ENCODE results near the gene ENTPD6.

Gene ENTPD6

DNA sequence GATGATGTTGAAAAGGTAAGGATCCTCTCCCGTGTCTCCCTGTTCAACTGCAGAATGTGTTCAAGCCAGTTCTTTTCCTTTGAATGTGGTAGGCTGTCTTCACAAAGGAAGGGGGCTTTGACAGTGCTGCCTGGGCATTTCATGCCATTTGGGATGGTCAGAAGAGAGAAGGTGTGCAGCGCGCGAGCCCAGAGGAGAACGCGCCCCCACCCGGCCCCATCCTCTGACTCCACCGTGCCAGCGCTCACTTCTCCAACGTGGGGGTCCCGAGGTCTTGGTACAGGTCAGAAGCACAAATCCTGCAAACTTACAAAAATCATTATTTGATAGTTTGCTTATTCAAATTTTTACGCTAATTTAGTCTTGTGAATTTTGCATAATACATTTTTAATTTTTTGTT is 14.4 kb downstream of the ENTPD6 start:
- DNase-seq = no peak

DNA sequence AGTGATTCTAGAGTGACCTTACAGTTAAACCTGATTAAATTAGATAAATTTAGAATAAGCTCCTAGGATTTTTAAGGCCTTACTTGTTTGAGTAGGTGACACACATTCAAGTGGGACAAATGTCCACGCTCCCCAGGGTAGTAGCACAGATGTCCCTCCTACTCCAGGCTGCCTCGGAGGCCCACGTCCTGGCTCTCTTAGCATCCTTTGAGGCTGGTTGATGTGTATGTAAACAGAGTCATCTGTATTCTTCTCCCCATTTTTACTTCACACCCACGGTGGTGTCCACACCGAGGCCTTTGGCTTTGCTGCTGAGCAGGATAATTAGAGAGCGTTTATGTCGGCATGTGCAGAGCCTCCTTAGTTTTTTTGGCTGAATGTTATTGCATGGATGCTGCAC is 15.8 kb downstream of the ENTPD6 start:
- DNase-seq = no peak

DNA sequence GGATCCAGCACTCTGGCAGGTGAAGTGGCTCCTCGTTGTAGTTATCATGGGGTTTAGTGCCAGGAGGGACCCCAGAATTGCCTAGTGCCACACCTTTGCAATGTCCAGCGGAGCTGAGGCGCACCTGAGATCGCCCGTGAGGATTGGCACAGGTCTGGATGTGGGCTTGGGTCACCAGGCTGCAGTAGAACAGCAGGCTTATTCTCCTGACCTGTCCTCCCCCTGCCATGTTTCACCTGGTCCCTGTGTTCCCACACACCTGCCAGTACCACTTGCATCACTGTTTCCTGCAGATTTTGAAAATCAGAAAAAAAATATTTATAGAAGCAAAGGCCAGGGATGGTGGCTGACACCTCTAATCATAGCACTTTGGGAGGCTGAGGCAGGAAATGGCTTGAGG is 16.7 kb downstream of the ENTPD6 start:
- DNase-seq = no peak

DNA sequence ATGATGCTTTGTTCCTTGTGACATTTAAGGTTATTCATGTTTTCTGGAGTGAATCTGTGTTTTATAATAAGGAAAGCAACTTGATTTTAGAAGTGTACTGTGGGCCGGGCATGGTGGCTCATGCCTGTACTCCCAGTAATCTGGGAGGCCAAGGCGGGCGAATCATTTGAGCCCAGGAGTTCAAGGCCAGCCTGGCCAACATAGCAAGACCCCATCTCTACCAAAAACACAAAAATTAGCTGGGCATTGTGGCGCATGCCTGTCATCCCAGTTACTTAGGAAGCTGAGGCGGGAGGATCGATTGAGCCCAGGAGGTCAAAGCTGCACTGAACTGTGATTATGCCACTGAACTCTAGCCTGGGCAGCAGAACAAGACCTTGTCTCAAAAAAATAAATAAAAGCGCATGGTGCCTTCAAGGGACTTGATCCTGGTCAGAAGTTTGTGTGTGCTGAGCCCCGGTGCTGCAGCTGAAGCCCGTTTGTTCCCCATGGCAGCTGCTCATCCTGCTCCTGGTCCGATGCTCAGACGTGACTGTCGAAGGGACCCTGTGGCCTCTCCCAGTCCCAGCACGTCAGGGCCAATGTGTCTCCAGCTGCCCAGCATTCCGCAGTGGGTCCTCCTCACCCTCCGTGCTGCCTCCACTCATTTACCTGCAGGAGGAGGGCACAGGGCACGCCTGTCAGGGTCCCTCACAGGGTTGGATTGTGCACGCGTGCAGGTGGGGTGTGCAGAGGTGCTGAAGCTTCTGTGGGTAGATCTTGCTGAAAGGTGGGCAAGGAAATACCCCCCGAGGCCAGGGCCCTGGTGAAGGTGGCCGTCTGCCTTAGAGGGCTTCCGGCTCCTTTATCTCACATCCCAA is 18.3 kb downstream of the ENTPD6 start:
- DNase-seq = no peak

DNA sequence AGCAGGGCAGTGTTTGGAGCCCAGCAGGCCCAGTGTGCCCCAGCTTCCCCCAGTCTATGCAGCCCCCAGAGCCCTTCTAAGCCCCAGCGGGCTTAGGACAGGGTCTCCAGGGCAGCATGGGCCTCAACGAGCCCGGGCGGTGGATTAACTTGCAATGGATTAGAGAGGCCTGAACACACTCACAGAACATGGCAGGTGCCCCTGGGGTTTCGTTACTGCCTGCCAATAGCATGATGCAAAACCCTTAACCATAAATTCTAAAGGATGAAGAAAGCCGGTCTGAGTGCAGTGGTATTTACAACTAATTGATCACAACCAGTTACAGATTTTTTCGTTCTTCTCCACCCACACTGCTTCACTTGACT is 18.9 kb downstream of the ENTPD6 start:
- no peak for DNase-seq

DNA sequence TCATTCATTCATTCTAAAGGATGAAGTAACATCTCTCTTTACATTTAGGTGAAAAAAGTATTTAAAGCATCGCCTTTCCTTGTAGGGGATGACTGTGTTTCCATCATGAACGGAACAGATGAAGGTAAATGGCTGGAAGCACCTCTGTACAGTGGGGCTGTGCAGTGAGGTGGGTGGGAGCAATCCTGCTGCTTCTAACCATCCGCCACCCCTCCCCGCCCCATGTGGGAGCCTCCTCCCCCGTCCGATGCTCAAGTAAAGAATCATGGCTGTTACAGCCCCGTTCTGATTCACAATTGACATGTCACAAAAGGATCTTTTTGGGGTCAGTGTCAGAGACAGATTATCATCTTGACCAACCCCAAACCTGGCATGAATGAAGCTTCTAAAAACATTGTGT is 19.3 kb downstream of the ENTPD6 start:
- DNase-seq = no peak

DNA sequence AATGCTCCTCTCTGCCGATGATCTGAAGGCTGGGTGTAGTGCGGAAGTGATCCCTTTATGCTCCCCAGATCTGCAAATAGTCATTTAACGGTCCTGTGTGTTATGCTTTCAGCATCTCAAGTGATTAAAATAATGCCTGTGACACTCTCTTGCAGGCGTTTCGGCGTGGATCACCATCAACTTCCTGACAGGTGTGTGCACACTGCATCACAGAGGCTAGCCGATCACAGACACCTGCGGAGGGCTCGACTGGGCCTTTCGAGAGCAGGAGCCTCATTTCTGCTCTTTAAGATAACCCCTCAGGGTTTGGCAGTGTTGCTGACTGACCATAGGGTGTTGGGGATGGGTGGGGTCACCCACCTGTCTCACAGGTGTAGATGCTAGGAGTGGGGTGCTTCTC is 20.0 kb downstream of the ENTPD6 start:
- no peak for DNase-seq

DNA sequence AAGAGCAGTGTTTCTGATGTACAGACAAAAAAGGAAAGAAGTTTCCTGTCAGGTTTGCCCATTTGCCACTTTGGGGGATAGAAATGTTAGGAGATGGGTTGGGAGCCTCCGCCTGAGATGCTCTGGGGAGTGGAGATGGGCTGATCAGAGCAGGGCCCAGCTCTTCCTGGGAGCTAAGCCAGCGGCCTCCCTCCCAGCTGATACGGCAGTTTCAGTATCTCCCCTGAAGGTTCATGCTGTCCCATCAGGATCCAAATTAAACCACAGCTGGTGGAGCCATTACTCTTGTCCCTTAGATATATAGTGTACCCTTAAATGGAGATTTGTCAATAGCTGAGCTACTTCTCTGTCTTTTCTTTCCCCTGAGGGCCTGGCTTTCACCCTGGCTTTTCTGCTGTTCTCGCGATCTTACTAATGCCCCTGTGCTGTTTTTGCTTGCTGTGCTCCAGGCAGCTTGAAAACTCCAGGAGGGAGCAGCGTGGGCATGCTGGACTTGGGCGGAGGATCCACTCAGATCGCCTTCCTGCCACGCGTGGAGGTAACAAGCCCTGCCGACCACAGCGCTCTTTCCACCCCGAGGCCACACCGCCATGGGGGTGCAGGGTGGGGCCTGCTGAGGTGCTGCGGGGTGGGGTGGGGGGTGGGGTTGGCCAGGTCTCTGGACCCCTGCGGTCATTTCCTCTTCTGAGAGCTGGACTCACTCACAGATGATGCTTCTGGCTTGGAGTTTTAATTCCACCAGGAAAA is 20.9 kb downstream of the ENTPD6 start:
- DNase-seq = no peak

DNA sequence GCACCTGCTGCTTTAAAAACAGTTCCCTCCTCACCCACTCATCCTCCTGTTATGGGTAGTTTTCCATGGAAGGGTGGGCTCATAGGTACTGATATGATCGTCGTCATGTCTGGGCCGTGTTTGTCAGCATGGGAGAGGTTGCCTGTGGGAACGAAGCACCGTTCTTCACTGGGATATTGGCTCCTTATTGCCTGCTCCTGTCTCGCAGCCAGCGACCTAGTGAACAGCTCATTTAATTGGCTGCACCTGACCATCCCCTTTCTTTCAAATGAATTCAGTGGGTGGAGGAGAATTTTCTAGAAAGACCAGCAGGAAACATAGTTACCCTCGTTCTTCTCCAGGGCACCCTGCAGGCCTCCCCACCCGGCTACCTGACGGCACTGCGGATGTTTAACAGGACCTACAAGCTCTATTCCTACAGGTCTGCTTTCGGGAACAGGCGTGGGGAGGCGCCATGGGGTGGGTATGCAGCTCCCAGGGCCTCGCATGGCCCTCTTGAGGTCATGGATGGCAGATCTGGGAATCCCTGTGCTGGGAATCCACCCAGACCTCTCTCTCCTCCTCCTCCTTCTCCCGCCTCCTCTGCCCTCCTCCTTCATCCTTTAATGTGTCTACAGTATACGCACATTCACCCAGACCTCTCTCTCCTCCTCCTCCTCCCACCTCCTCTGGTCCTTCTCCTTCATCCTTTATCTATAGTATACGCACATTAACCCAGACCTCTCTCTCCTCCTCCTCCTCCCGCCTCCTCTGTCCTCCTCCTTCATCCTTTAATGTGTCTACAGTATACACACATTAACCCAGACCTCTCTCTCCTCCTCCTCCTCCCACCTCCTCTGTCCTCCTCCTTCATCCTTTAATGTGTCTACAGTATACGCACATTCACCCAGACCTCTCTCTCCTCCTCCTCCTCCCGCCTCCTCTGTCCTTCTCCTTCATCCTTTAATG is 21.9 kb downstream of the ENTPD6 start:
- no peak for DNase-seq

DNA sequence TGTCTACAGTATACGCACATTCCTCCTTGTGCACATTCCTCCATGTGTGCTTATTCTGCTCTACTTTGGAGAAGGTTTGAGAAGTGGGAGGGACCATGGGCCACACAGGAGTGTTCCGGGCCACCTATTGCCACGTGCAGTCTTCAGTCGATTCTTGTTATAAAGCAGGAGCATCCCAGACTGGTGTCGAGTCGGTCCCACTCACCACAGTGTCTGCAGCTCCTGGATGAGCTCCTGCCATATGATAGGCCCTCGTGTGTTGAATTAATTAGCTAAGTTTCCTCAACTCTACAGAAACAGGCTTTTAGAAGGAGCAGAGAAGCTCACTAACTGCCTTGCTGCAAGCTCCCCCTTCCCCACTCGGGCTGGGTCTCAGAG is 22.6 kb downstream of the ENTPD6 start:
- no peak for DNase-seq

DNA sequence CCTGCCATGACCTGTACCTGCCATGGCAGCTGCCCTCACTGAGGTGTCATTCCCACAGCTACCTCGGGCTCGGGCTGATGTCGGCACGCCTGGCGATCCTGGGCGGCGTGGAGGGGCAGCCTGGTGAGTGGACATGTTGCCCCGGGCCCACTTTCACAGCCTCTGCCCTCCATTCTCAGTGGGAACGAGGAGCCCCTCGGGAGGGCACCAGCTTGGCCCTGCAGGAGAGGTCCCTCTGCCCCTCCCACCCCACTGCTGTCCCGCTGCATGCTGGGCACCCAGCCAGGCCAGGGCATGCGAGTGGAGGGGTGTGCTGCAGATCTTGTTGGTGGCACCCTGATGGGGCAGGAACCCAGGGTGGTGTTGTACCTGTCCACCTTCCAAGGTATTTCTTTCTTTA is 23.0 kb downstream of the ENTPD6 start:
- no peak for DNase-seq

DNA sequence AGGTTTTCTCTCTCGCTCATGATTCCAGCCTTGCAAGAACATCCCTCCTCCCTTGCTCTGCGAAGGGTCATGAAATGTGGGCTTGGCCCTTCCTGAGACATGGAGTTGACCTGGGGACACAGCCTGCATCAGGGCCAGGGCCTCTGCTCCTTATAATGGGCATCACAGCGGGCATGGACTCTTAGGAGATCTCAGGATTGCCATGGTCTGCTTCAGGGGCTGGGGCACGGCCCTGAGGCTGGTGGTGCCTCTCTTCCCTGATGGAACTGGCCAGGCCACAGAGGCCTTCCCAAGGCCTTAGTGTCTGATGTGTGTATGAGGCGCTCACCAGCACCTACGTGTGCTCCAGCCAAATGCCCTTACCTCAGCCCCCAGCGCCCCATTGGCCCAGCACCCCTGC is 23.9 kb downstream of the ENTPD6 start:
- DNase-seq = no peak

DNA sequence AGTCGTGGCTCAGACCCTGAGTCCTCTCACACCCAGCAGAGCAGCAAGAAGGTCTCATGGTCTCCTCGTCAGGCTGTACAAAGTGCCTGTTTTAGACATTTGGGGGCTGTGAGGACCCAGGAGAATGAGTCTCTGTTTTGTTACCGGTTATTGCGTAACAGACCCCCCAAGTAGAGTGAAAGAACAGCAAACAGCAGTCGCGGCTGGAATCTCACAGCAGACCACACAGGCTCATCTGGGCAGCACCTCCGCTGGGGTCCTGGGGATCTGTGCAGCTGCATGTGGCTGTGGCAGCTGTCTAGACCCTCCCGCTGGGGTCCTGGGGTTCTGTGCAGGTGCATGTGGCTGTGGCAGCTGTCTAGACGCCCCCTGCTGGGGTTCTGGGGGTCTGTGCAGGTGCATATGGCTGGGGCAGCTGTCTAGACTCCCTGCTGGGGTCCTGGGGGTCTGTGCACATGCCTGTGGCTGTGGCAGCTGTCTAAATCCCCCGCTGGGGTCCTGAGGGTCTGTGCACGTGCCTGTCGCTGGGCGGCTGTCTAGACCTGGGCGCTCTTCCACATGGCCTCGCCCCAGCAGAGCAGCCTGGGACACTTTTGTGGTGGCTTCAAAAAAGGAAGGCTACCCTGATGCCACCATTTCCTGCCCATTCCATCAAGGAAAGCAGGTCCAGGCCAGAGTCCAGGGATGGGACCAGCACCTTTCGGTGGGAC is 24.7 kb downstream of the ENTPD6 start:
- DNase-seq = no peak

DNA sequence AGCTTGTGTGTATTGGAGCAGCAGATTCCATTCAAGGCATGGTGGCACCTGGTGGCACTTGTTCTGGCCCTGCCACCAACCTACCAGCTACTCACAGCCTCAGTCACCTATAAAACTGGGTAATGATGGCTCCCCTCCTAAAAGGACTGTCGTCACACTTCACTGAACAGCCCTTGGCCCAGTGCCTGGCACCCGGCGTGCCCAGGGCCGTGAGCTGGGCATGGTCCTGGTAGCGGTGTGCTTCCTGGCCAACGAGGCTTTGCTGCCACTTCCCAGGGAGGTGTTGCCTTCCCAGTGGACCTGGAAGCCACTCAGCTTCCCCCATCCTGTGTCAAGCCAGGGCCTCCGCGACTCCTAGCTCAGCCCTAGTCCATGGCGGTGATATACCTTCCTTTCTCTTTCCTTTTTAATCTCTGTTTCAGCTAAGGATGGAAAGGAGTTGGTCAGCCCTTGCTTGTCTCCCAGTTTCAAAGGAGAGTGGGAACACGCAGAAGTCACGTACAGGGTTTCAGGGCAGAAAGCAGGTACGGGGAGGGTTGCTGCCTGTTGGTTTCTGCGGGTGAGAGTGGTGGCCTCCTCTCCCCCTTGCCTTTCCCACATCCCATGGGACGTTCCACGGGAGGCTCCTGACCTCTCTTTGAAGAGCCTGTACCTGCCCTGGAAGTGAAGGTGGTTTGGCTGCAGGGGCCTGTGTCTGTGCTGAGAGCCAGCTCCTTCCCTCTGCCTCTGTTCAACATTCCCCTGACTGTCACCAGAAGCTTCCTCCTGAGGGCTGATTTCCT is 25.5 kb downstream of the ENTPD6 start:
- no peak for DNase-seq

DNA sequence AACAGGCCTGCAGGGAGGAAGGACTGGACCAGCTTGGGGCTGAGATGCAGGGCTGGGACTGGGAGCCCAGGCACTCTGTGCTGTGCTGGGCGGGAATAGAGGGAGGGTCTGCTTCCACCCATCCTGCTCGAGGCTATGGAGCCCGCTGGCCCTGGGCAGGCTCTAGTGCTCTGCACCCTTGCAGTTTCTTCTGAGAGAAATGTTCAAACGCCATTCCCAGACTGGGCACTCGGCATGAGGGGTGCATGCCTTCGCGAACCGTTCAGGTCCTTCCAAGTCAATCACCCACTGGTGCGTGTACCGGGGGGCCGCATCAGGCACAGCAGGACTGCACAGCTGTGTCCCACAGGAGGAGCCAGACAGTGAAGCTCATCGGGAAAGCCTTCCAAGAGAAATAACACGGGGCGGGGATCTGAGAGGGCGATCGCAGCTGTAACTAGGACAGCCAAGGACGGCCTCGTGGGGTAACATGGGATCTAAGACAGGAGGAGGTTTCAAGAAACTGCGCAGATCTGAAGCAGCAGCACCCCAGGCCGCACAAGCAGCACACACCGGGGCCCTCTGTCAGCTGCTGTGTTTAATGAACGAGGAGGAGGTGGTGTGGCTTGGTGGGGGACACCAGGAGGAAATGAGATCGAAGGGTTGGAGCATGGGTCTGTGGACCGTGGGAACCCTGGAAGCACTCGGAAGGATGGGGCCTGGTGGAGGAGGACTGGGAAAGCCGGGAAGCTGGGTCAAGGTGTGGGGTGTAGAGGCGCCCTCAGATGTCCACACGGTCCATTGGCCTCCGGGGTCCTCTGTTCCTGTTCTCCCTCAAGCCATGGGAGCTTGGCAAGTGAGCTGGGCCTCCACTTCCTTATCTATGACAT is 26.3 kb downstream of the ENTPD6 start:
- DNase-seq = no peak

DNA sequence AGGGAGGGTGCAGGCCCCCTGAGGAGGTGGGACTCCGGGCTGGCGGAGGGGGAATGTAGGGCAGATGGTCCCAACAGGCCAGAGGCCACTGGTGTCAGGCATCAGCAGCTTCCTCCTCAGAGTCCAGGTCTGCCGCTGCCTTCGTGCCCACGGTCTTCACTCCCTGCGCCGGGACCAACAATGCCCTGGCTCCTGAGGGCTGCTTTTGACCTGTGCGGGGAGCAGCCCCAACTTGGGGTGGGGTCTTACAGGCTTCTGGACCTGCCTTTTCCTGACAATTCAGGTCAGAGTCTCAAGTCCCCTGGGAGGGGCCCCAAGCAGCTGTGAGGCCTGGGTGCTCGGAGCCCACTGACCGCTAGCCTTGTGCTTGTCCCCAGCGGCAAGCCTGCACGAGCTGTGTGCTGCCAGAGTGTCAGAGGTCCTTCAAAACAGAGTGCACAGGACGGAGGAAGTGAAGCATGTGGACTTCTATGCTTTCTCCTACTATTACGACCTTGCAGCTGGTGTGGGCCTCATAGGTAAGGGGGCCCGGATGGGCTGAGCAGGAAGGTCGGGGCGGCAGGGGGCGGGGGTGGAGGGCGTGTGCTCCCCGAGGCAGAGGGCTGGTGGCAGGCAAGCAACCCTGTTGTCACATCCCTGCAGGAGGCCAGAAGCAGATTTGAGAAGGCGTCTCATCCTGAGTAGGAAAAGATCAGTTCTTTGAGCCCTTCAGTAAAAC is 27.1 kb downstream of the ENTPD6 start:
- no peak for DNase-seq

DNA sequence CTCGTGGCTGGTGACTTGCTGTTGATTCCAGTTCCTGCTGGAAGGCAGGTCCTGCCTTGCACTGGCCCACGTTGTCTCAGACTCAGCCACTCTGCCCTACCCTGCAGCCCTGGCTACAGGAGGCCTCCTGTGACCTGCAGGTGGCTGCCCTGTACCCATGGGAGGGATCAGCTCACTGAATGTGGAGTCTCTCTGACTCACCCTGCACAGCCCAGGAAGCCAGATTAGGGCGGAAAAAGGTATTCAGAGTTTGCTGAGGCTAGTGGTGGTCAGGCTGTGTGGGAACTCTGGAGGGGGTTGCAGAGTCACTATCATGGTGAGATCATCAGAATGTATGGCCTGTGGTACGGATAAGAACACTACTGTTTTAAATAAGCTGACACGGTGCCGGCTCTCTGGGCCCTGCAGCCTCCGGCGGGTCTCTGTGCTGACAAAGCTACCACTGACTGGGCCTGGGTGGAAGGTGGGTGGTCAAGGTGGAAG is 27.7 kb downstream of the ENTPD6 start:
- DNase-seq = no peak

DNA sequence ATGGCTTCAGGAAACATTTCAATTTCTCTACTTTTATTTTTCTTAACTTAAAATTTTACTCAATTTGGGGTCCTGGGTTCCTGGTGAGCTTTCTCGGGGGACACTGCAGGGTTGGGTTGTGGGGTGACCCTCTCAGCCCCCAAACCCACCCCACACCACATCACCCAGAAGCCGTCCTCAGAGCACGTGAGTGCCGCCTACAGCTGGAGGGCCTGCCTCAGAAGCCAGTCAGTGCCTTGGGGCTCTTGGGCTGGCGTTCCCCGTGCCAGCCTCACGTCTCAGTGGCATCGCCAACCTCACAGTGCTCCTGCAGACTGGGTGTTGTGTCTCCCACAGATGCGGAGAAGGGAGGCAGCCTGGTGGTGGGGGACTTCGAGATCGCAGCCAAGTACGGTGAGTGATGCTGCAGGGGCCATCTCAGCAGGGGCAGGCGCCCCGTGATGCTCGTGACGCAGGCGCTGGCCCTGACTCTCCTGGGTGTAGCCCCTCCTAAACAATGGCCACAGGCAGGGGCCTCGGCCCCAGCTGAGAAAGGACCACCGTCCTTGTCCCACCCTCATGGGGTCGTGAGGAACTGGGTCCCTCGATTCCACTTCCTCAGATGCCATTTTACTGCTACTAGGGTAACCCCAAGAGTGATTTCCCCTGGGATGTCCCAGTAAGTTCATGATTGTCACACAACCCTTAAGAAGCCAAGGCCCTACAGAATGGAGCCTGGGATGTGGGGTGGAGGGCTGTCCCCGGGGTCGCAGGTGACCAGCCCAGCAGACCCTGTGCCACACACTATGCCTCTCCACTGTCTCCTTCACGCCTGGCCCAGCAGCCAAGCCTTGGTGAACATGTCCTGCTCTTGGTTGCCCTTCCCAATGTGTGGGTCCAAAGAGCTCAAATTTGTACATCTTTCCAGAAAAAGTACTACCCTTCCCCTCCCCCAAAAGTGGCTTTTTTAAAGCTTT is 28.5 kb downstream of the ENTPD6 start:
- DNase-seq = no peak

DNA sequence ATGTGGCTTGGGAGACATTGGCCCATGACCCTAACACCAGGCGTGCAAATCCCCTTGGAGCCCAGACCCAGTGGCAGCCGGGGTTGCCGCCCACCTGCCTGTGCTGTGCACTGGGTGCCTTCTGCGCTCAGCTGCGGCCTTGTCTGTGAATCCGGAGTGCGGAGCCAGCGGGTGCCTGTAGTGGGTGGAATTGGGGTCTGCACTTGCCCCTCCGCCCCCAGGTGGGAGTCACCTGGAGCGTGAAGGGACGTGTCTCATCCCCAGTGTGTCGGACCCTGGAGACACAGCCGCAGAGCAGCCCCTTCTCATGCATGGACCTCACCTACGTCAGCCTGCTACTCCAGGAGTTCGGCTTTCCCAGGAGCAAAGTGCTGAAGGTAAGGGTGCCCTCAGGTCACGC is 29.4 kb downstream of the ENTPD6 start:
- DNase-seq = no peak

Measured in NCI-H510A (cell line).